Heart left ventricle (tissue), 16 donors: ENCODE data around the gene UNC50. TPM values are rescaled to one million over a fixed set of nuclear protein-coding genes. Genes with fewer than 3 reads are reported as not detected.

Experiments used
- ATAC-seq, 4 donors: fragments of 200-7000 bp; cut with Tn5 transposase; one replicate each; pipeline ENCODE4 v1.9.1; 2020 to 2022; ENCODE audit warnings: moderate library complexity in 4 of 4, mild to moderate bottlenecking in 3 of 4, moderate number of reproducible peaks in 1 of 4
- DNase-seq, 5 donors: peaks; one replicate each; pipeline ENCODE4 v3.0.0-alpha.2; 2020
- H3K27ac ChIP-seq, 12 donors: fragments of 200-600 bp; sonication (generic) in 4 of 12; one replicate each; pipeline versions ENCODE4 v1.5.0 to v1.8.0; 2016 to 2022; ENCODE audit warnings: mild to moderate bottlenecking in 2 of 12
- H3K27me3 ChIP-seq, 9 donors: fragments of 200-600 bp; sonication (generic) in 2 of 9; one replicate each; pipeline versions ENCODE4 v1.5.1 to v1.8.0; 2016 to 2022; ENCODE audit warnings: mild to moderate bottlenecking in 3 of 9
- H3K36me3 ChIP-seq, 9 donors: fragments of 200-600 bp; sonication (generic) in 2 of 9; one replicate each; pipeline versions ENCODE4 v1.5.0 to v1.8.0; 2018 to 2022; ENCODE audit warnings: mild to moderate bottlenecking in 2 of 9
- H3K4me1 ChIP-seq, 12 donors: fragments of 200-600 bp; sonication (generic) in 4 of 12; one replicate each; pipeline versions ENCODE4 v1.5.0 to v1.8.0; 2016 to 2022; ENCODE audit warnings: mild to moderate bottlenecking in 3 of 12
- H3K4me3 ChIP-seq, 12 donors: fragments of 200-600 bp; sonication (generic) in 4 of 12; one replicate each; pipeline versions ENCODE4 v1.5.0 to v1.8.0; 2017 to 2022; ENCODE audit warnings: mild to moderate bottlenecking in 9 of 12, moderate library complexity in 4 of 12
- H3K9me3 ChIP-seq, 12 donors: fragments of 200-600 bp; sonication (generic) in 4 of 12; one replicate each; pipeline versions ENCODE4 v1.5.0 to v1.8.0; 2016 to 2022; ENCODE audit warnings: mild to moderate bottlenecking in 1 of 12
- POLR2A ChIP-seq, 2 donors: fragments of 450-650 bp; IDR thresholded peaks; one replicate each; pipeline ENCODE4 v1.6.1; 2017; ENCODE audit warnings: antibody characterized with exemption in 2 of 2, mild to moderate bottlenecking in 2 of 2, moderate library complexity in 2 of 2
- WGBS, 4 donors: extraction: QIAGEN DNeasy Blood & Tissue Kit in 2 of 4; methylation state at CpG; one replicate each; pipeline versions ENCODE4 v1.1.5 to v1.1.7; 2013 to 2018; 5-methylcytosine and 5-hydroxymethylcytosine counted together
- intact Hi-C, 10 donors: fragments of 100-400 bp; cut with DNase I; formaldehyde crosslinking; loops; one replicate each; pipeline versions ENCODE4 v1.11.1 to v1.14.2; 2022
- polyA plus RNA-seq, 2 donors: library from polyadenylated mRNA; stranded (reverse); fragments of 200-250 nt; gene quantifications; one replicate each; pipeline ENCODE4 v1.2.3, GENCODE V29; 2013
- total RNA-seq, 9 donors: library from RNA; depleted of rRNA in 2 of 9; stranded (reverse); fragments of >200 nt in 2 of 9; fragmentation: NEBNext Ultra II Directional in 3 of 9; extraction: Animal tissue kit (Norgen Biotek cat#: 25700) in 3 of 9; gene quantifications; one replicate each; pipeline versions ENCODE4 v1.1.0 to v1.2.4, GENCODE V29; 2016 to 2023
- TF ChIP-seq, protein P1 (sequence below), 12 donors: fragments of 200-600 bp; sonication (generic) in 4 of 12; IDR thresholded peaks; one replicate each; pipeline versions ENCODE4 v1.5.0 to v1.8.0; 2018 to 2022; ENCODE audit warnings: antibody characterized with exemption in 12 of 12, mild to moderate bottlenecking in 5 of 12
- donor health status: ischemic (EF 13 %, LVEDD 7.1; RV severe dilation, severe dysfunction).
- donor health status: healthy with polysubstance abuse.
- donor health status: DM: no; HTN: yes; CAD: no.
- donor health status: DM: no; HTN: no; CAD: no.
- donor health status: ischemic (EF 25% LVEDD 6.9; RV normal size, moderate dysfunction).
- donor health status: ischemic (EF 25% LVEDD 5.7; RV mildly dilated, moderate dysfunction).
- donor health status: healthy.
- donor health status: DM: yes; HTN: yes; CAD: no.
- donor health status: ischemic (EF 35%, LVEDD 5.7; RV mildly dilated, moderate dysfunction).
- donor health status: nonischemic (EF 11% LVEDD 7.7; RV severe dilation, severe dysfunction).
- donor health status: DM: yes; HTN: yes; CAD: no.
- donor health status: PGD.
- donor health status: ischemic (EF 29% LVEDD 5.4; RV normal size, mild dysfunction).
- donor health status: nonischemic (EF 23%, LVEDD 6.1; RV moderate dilation, normal function).

UNC50 gene
- total and polyA plus RNA-seq, 11 donors, result 22.3 to 37.0 (median 25.8) TPM

DNA sequence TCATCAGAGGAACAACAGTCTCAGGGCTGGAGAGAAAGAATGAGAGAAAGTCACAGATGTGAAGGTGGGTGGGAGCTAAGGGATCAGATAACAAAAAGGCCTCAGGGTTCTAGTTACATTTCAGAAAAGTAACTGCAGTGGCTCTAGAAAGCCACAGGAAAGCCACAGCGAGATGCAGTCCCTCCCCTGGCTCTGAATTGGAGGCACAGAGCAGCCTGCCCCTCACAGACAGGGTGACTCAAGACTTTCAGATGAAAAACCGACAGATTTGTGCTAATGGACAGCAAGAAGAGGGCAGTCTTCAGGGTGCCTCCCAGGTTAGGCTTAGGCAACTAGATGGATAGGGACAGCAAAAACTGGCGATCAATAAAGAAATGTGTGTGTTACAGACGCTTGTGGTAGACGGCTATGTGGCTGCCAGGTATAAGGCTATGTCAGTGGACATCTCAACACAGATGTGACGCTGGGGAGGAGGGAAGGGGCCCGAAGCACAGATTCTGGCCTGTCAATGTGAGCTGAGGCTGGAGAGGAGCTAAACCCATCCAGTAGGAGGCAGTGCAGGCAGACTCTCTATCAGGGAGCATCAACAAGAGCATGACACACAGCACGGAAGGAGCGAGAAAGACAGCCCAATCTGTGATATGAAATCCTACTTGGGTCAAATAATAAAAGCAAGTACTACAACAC is 26.2 kb downstream of the UNC50 start:
- peaks cover 0 to 100% (median 79%) of the 10 kb centered on the region in 9 donors for H3K36me3 ChIP-seq
- DNase-seq (no peak), ATAC-seq (no peak)
- H3K27me3 ChIP-seq, result no peaks in the 10 kb centered on the region
- H3K4me1 ChIP-seq, result no peaks in the 10 kb centered on the region
- H3K9me3 ChIP-seq, result no peaks in the 10 kb centered on the region
- WGBS, 4 donors, result 78 to 85% (median 82%) methylated on average over 9 of the region's 9 CpGs
- no peak for TF ChIP-seq POLR2A (IDR thresholded peaks at IDR 0.05)
- TF ChIP-seq, protein P1, sequence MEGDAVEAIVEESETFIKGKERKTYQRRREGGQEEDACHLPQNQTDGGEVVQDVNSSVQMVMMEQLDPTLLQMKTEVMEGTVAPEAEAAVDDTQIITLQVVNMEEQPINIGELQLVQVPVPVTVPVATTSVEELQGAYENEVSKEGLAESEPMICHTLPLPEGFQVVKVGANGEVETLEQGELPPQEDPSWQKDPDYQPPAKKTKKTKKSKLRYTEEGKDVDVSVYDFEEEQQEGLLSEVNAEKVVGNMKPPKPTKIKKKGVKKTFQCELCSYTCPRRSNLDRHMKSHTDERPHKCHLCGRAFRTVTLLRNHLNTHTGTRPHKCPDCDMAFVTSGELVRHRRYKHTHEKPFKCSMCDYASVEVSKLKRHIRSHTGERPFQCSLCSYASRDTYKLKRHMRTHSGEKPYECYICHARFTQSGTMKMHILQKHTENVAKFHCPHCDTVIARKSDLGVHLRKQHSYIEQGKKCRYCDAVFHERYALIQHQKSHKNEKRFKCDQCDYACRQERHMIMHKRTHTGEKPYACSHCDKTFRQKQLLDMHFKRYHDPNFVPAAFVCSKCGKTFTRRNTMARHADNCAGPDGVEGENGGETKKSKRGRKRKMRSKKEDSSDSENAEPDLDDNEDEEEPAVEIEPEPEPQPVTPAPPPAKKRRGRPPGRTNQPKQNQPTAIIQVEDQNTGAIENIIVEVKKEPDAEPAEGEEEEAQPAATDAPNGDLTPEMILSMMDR (IDR thresholded peaks at IDR 0.05), result no peak
- peak overlapping the region in 1 of 12 donors; percentile 30 for H3K27ac ChIP-seq
- no peak overlapping the region for H3K4me3 ChIP-seq
- intact Hi-C loops, result no loop called here

DNA sequence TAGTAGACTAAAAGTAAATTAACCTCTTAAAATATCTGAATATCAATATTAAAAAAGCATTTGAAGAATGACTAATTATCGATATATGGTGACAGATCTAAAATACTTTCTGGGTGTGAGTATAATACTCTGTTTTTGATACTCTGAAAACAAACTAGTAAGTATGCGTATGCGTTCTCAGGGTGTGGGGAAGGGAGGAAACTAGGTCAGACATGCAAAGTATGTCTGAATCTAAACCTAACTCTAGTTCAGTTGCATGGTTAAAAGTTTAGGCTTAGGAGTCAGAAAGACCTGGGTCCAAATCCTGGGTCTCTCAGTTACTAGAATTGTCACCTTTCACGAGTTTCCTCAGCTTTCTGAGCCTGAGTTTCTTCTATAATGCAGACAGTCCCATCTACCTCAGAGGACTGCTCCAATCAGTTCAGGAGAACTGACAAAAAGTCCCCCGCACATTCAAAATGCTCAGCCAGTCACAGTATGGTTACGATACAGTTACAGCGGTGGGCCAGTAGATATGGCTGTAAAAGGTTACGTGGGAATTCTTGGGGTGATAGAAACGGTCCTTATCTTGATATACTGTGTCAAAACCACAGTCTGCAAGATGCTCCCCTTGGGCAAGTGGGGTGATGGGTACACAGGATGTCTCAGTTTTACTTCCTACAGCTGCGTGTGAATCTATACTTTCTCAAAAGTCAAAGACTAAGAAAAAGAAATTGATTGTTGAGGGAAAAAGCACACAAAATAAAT is 29.2 kb downstream of the UNC50 start:
- H3K9me3 ChIP-seq, result no peaks in the 10 kb centered on the region
- intact Hi-C loops, result no loop called here
- ATAC-seq (no peak), DNase-seq (no peak)
- H3K4me1 ChIP-seq, result no peaks in the 10 kb centered on the region
- H3K27ac ChIP-seq, result peak overlapping the region in 1 of 12 donors; percentile 32
- 83 to 88% (median 87%) methylated on average over 10 of the region's 10 CpGs for WGBS, 4 donors
- H3K36me3 ChIP-seq, result peaks cover 0 to 98% (median 77%) of the 10 kb centered on the region in 9 donors
- no peaks in the 10 kb centered on the region for H3K27me3 ChIP-seq
- H3K4me3 ChIP-seq, result no peak overlapping the region
- TF ChIP-seq, protein P1 (IDR thresholded peaks at IDR 0.05), result no peak
- no peak for TF ChIP-seq POLR2A (IDR thresholded peaks at IDR 0.05)

DNA sequence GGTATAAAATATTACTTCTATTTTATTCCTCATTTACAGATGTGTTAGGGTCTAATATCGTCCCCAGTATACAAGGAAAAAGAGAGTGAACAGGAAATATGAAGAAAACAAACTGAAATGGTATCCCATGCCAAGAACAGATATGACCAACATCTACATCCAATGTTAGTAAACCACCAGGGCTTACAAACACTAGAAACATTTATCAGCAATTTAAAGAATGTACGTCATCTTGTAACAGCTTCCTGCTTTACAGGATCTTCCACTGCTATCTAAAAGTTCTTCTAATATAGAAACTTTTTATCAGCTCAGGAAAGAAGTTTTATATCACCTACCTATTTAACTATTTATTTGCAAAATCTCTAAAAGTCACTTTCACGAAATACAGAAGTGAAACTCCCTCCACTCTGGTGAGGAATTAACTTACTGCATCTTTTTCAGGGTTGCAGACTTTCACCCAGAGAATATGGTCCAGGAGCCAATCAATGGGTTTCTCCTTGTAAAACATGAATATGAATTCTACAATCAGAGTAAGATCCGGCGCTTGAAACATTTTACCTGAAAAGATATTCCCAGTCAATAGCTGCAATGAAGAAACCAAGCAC is 35.2 kb downstream of the UNC50 start:
- Histone ChIP-seq H3K27me3 (no peaks in the 10 kb centered on the region), H3K4me1 (no peaks in the 10 kb centered on the region), H3K4me3 (no peak overlapping the region), H3K27ac (no peak overlapping the region), H3K36me3 (peaks cover 0 to 87% (median 31%) of the 10 kb centered on the region in 9 donors), H3K9me3 (no peaks in the 10 kb centered on the region)
- intact Hi-C loops, result loop anchor here in 2 of 10 donors (10.0 kb wide), 1 partner anchor 421 kb away; no protein-coding TSS in a partner anchor
- 84 to 90% (median 85%) methylated on average over 5 of the region's 5 CpGs for WGBS, 4 donors
- ATAC-seq (no peak), DNase-seq (no peak)
- TF ChIP-seq, protein P1 (IDR thresholded peaks at IDR 0.05), result no peak
- TF ChIP-seq POLR2A (IDR thresholded peaks at IDR 0.05), result no peak

DNA sequence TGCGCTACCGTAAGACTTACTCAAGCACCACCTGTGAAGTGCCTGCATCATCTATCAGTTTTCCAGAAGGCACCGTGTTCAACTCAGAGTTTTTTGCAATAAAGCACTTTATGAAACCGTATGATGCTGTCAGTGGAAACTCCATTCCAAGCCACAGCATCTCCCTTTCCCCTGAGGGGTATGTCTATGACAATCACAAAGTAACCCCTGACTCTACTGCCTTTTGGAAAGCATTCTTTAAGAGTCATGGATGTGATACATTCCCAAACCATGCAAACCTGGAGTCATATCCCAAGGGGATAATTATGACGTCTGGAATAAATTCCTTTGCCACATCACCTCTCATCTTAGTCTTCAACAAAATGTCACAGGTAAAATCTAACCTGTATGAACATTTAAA is 39.2 kb downstream of the UNC50 start:
- 73 to 81% (median 76%) methylated on average over 5 of the region's 5 CpGs for WGBS, 4 donors
- intact Hi-C loops, result loop anchor here in 8 of 10 donors (1.0 to 10.0 kb wide), 7 partner anchors 85 to 420 kb away; partner anchors contain the start of gene MGAT4A (in 1 of the 8)
- Histone ChIP-seq H3K4me3 (no peak overlapping the region), H3K4me1 (peaks cover 0 to 14% (median 0%) of the 10 kb centered on the region in 12 donors), H3K9me3 (no peaks in the 10 kb centered on the region), H3K27me3 (no peaks in the 10 kb centered on the region), H3K36me3 (peaks cover 0 to 55% (median 17%) of the 10 kb centered on the region in 9 donors), H3K27ac (no peak overlapping the region)
- TF ChIP-seq POLR2A (IDR thresholded peaks at IDR 0.05), result no peak
- TF ChIP-seq, protein P1 (IDR thresholded peaks at IDR 0.05), result no peak
- DNase-seq (no peak), ATAC-seq (no peak)
